Embryonic facial prominence (tissue), 1 donor: ENCODE measurements around the gene COL27A1.
"Not testable (repeated sequence)": the region's sequence is repeated elsewhere in the genome, so short reads cannot be mapped to it uniquely, and the experiment has no call there.

ENCODE experiments used
- DNase-seq: peaks from one replicate; pipeline ENCODE4 v3.0.0-alpha.2; 2016; ENCODE audit errors: extremely low spot score

The COL27A1 gene

GRCh38 chr9:114304416-114305188, 149.3 kb downstream of the COL27A1 start:
- no peak for DNase-seq

GRCh38 chr9:114307899-114308267, 152.5 kb downstream of the COL27A1 start:
- no peak for DNase-seq

- DNase-seq, result no peak
Measured at GRCh38 chr9:114308361-114308950, 153.1 kb downstream of the COL27A1 start.

- no peak for DNase-seq
Measured at GRCh38 chr9:114309096-114309495, 153.8 kb downstream of the COL27A1 start.

- DNase-seq, result no peak
Measured at GRCh38 chr9:114310471-114311450, 155.4 kb downstream of the COL27A1 start.

- DNase-seq, result no peak
Measured at GRCh38 chr9:114311571-114312512, 156.5 kb downstream of the COL27A1 start.

- DNase-seq, result no peak
Measured at GRCh38 chr9:114312513-114312875, 157.2 kb downstream of the COL27A1 start.

GRCh38 chr9:114313186-114313585, 157.8 kb downstream of the COL27A1 start:
- DNase-seq, result no peak

GRCh38 chr9:114314256-114314867, 159.0 kb downstream of the COL27A1 start:
- no peak for DNase-seq

- DNase-seq, result no peak
Measured at GRCh38 chr9:114314881-114315722, 159.8 kb downstream of the COL27A1 start.

- DNase-seq, result no peak
Measured at GRCh38 chr9:114315723-114316363, 160.5 kb downstream of the COL27A1 start.

- DNase-seq, result no peak
Measured at GRCh38 chr9:114316605-114317230, 161.4 kb downstream of the COL27A1 start.

GRCh38 chr9:114317665-114318357, 162.5 kb downstream of the COL27A1 start:
- DNase-seq, result no peak

GRCh38 chr9:114318416-114318815, 163.1 kb downstream of the COL27A1 start:
- DNase-seq, result no peak

- no peak for DNase-seq
Measured at GRCh38 chr9:114319147-114319546, 163.8 kb downstream of the COL27A1 start.

- not testable (repeated sequence) for DNase-seq
Measured at GRCh38 chr9:114320710-114321109, 165.4 kb downstream of the COL27A1 start.

GRCh38 chr9:114321759-114322158, 166.4 kb downstream of the COL27A1 start:
- no peak for DNase-seq

- not testable (repeated sequence) for DNase-seq
Measured at GRCh38 chr9:114322160-114322818, 167.0 kb downstream of the COL27A1 start.
